ENCODE results near the gene ENPP6.
"Not testable (repeated sequence)": the region's sequence is repeated elsewhere in the genome, so short reads cannot be mapped to it uniquely, and the experiment has no call there.

ENPP6 gene

GRCh38 chr4:184235526-184235925 lies 17.9 kb upstream of the ENPP6 start:
- no peak for DNase-seq (ENCODE audit: low spot score)

- no peak for DNase-seq (ENCODE audit: low spot score)
These were observed 16.5 kb upstream of the ENPP6 start for GRCh38 chr4:184234155-184234554.

GRCh38 chr4:184232975-184233374 lies 15.3 kb upstream of the ENPP6 start:
- DNase-seq (ENCODE audit: low spot score), result no peak

- DNase-seq (ENCODE audit: low spot score), result no peak
These were observed 14.5 kb upstream of the ENPP6 start for GRCh38 chr4:184232202-184232601.

GRCh38 chr4:184231573-184231972 lies 13.9 kb upstream of the ENPP6 start:
- DNase-seq (ENCODE audit: low spot score), result no peak

GRCh38 chr4:184228056-184228705 lies 10.5 kb upstream of the ENPP6 start:
- no peak for DNase-seq (ENCODE audit: low spot score)

GRCh38 chr4:184216515-184216914 lies 1.2 kb downstream of the ENPP6 start:
- DNase-seq (ENCODE audit: low spot score), result no peak

- no peak for DNase-seq (ENCODE audit: low spot score)
These were observed 1.9 kb downstream of the ENPP6 start for GRCh38 chr4:184215709-184216328.

- no peak for DNase-seq (ENCODE audit: low spot score)
These were observed 2.7 kb downstream of the ENPP6 start for GRCh38 chr4:184214931-184215330.

- not testable (repeated sequence) for DNase-seq (ENCODE audit: low spot score)
These were observed 9.7 kb downstream of the ENPP6 start for GRCh38 chr4:184207734-184208607.

- DNase-seq (ENCODE audit: low spot score), result no peak
These were observed 12.4 kb downstream of the ENPP6 start for GRCh38 chr4:184205243-184205642.

GRCh38 chr4:184203300-184203699 lies 14.4 kb downstream of the ENPP6 start:
- no peak for DNase-seq (ENCODE audit: low spot score)

- DNase-seq (ENCODE audit: low spot score), result no peak
These were observed 16.5 kb downstream of the ENPP6 start for GRCh38 chr4:184201179-184201578.

- no peak for DNase-seq (ENCODE audit: low spot score)
These were observed 17.4 kb downstream of the ENPP6 start for GRCh38 chr4:184200296-184200695.

- no peak for DNase-seq (ENCODE audit: low spot score)
These were observed 17.9 kb downstream of the ENPP6 start for GRCh38 chr4:184199780-184200179.

GRCh38 chr4:184198190-184198589 lies 19.5 kb downstream of the ENPP6 start:
- DNase-seq (ENCODE audit: low spot score), result no peak

- DNase-seq (ENCODE audit: low spot score), result no peak
These were observed 20.1 kb downstream of the ENPP6 start for GRCh38 chr4:184197536-184198082.

GRCh38 chr4:184196730-184197385 lies 20.8 kb downstream of the ENPP6 start:
- no peak for DNase-seq (ENCODE audit: low spot score)

GRCh38 chr4:184193556-184194525 lies 23.8 kb downstream of the ENPP6 start:
- no peak for DNase-seq (ENCODE audit: low spot score)

GRCh38 chr4:184192933-184193332 lies 24.7 kb downstream of the ENPP6 start:
- DNase-seq (ENCODE audit: low spot score), result no peak

- no peak for DNase-seq (ENCODE audit: low spot score)
These were observed 26.4 kb downstream of the ENPP6 start for GRCh38 chr4:184191267-184191666.

All from LoVo (cell line).